HepG2 (cell line): Measurements from ENCODE around the gene DLX6. TPM values are rescaled to one million over a fixed set of nuclear protein-coding genes. Genes with fewer than 3 reads are reported as not detected.

Experiments used
- ATAC-seq: fragments of 200-7000 bp; cut with Tn5 transposase; 3 replicates; pipeline ENCODE4 v1.9.1; 2020; ENCODE audit warnings: mild to moderate bottlenecking, moderate library complexity
- BruUV-seq: library from RNA; stranded (reverse); fragments of 400-500 nt; replicated peaks from 2 replicates; lab custom pipeline; 2021; lab: Mats Ljungman, UMichigan
- CTCF ChIA-PET: fragments of 300-600 bp; formaldehyde crosslinking; extraction: SDS; loops from one replicate; lab custom pipeline; 2021; ENCODE audit warnings: low total read pairs, inconsistent platforms, low intra/inter-chr PET ratio; lab: Yijun Ruan, JAX
- POLR2A ChIA-PET: fragments of 350-600 bp; sonication (Branson Sonifier 250); formaldehyde crosslinking; loops from one replicate; lab custom pipeline; 2020; ENCODE audit warnings: antibody characterized with exemption, inconsistent platforms; lab: Yijun Ruan, JAX
- DNase-seq: peaks from one replicate; pipeline ENCODE4 v3.0.0-alpha.2; 2015; ENCODE audit warnings: low spot score
- FAIRE-seq: peaks from 3 replicates; lab custom pipeline; 2011; peaks lifted over from hg19 to GRCh38; lab: Jason Lieb, UNC
- H2AFZ ChIP-seq: one replicate; pipeline ENCODE4 v1.6.1; 2011; ENCODE audit warnings: low read length, inconsistent platforms
- H3K27ac ChIP-seq: fragments of 300-600 bp; 3 replicates; pipeline ENCODE4 v1.8.0; 2011; ENCODE audit warnings: mixed run types, mild to moderate bottlenecking, mixed read lengths, low read length, inconsistent platforms; ENCODE audit not compliant: insufficient read depth; ENCODE audit errors: extremely low read length
- H3K27me3 ChIP-seq, 2 experiments: fragments of 200-600 bp in 1 of 2; 2 replicates in 1 of 2; 3 replicates in 1 of 2; pipeline versions ENCODE4 v1.6.0 to v1.8.0; 2011; ENCODE audit warnings: low read length in 2 of 2, mild to moderate bottlenecking in 2 of 2, moderate library complexity in 2 of 2, inconsistent platforms in 1 of 2; ENCODE audit not compliant: insufficient read depth in 2 of 2, control insufficient read depth in 1 of 2
- H3K36me3 ChIP-seq, 2 experiments: fragments of 200-600 bp in 1 of 2; replicated peaks in 1 of 2; 2 replicates in 1 of 2; 3 replicates in 1 of 2; pipeline versions ENCODE4 v1.5.1 to v1.8.0; 2011; ENCODE audit warnings: low read length in 2 of 2, inconsistent platforms in 1 of 2; ENCODE audit not compliant: insufficient read depth in 2 of 2, control insufficient read depth in 1 of 2
- H3K4me1 ChIP-seq: 2 replicates; pipeline ENCODE4 v1.5.1; 2012; ENCODE audit warnings: low read length, inconsistent platforms; ENCODE audit not compliant: insufficient read depth
- H3K4me2 ChIP-seq: 2 replicates; pipeline ENCODE4 v1.6.0; 2011; ENCODE audit warnings: low read depth, low read length, inconsistent platforms
- H3K4me3 ChIP-seq, 3 experiments: fragments of 200-600 bp in 1 of 3; sonication (generic), shearing (Covaris generic) in 1 of 3; replicated peaks in 1 of 3; 2 replicates each; pipeline ENCODE4 v1.5.1; 2011 to 2016; ENCODE audit warnings: low read length in 3 of 3, inconsistent platforms in 2 of 3, low read depth in 2 of 3, mild to moderate bottlenecking in 2 of 3, control low read depth in 1 of 3, mixed read lengths in 1 of 3; ENCODE audit not compliant: insufficient read depth in 1 of 3
- H3K79me2 ChIP-seq: one replicate; pipeline ENCODE4 v1.6.1; 2011; ENCODE audit warnings: low read length, inconsistent platforms; ENCODE audit not compliant: insufficient read depth
- H3K9ac ChIP-seq: 2 replicates; pipeline ENCODE4 v1.6.0; 2011; ENCODE audit warnings: mild to moderate bottlenecking, low read depth, low read length, inconsistent platforms; ENCODE audit not compliant: insufficient read depth
- H3K9me3 ChIP-seq: 2 replicates; pipeline ENCODE4 v1.5.1; 2012; ENCODE audit warnings: mild to moderate bottlenecking, low read length
- H4K20me1 ChIP-seq: 2 replicates; pipeline ENCODE4 v1.6.0; 2011; ENCODE audit warnings: inconsistent platforms, mild to moderate bottlenecking, low read length, moderate library complexity; ENCODE audit not compliant: insufficient read depth
- ARNT2 ChIP-seq: sonication (generic); formaldehyde crosslinking; IDR thresholded peaks from 2 replicates; pipeline ENCODE4 v1.8.0; 2022; ENCODE audit warnings: mild to moderate bottlenecking, low read depth, missing genetic modification reagents, moderate library complexity
- CSRNP1 ChIP-seq: sonication (generic); formaldehyde crosslinking; IDR thresholded peaks from 2 replicates; pipeline ENCODE4 v1.8.1; 2023; ENCODE audit warnings: mild to moderate bottlenecking, missing genetic modification reagents
- CTCF ChIP-seq: sonication (generic); formaldehyde crosslinking; IDR thresholded peaks from 2 replicates; pipeline ENCODE4 v1.5.0; 2020; ENCODE audit warnings: mild to moderate bottlenecking, missing genetic modification reagents, moderate library complexity
- HOMEZ ChIP-seq: IDR thresholded peaks from 2 replicates; pipeline ENCODE4 v1.6.1; 2016; ENCODE audit warnings: low read depth
- IRF2 ChIP-seq: IDR thresholded peaks from 2 replicates; pipeline ENCODE4 v1.6.1; 2018; ENCODE audit warnings: missing genetic modification reagents, missing compliant biosample characterization
- MTA1 ChIP-seq: sonication (generic); formaldehyde crosslinking; IDR thresholded peaks from 2 replicates; pipeline ENCODE4 v1.4.0; 2020; ENCODE audit warnings: missing genetic modification reagents, mild to moderate bottlenecking, borderline replicate concordance
- ONECUT2 ChIP-seq: sonication (generic); formaldehyde crosslinking; IDR thresholded peaks from 2 replicates; pipeline ENCODE4 v1.4.0; 2020; ENCODE audit warnings: missing genetic modification reagents
- PAWR ChIP-seq: sonication (generic); formaldehyde crosslinking; IDR thresholded peaks from 2 replicates; pipeline ENCODE4 v1.4.0; 2020; ENCODE audit warnings: missing genetic modification reagents, mild to moderate bottlenecking, borderline replicate concordance
- PBX3 ChIP-seq: sonication (generic); formaldehyde crosslinking; IDR thresholded peaks from 2 replicates; pipeline ENCODE4 v1.8.1; 2023; ENCODE audit warnings: missing genetic modification reagents, inconsistent platforms, borderline replicate concordance
- PPARG ChIP-seq: conservative IDR thresholded peaks from 2 replicates; pipeline ENCODE4 v1.6.1; 2016; ENCODE audit warnings: missing biosample characterization, missing genetic modification reagents
- PRMT3 ChIP-seq: sonication (generic); formaldehyde crosslinking; IDR thresholded peaks from 2 replicates; pipeline ENCODE4 v1.8.1; 2022; ENCODE audit warnings: low read depth, mild to moderate bottlenecking, moderate library complexity, missing genetic modification reagents, borderline replicate concordance
- SIX4 ChIP-seq: sonication (generic); formaldehyde crosslinking; IDR thresholded peaks from 2 replicates; pipeline ENCODE4 v1.4.0; 2020; ENCODE audit warnings: missing genetic modification reagents
- ZNF10 ChIP-seq: sonication (generic); formaldehyde crosslinking; IDR thresholded peaks from 2 replicates; pipeline ENCODE4 v1.4.0; 2020; ENCODE audit warnings: mild to moderate bottlenecking, low read depth, missing genetic modification reagents, borderline replicate concordance
- ZNF547 ChIP-seq: sonication (generic); formaldehyde crosslinking; IDR thresholded peaks from 2 replicates; pipeline ENCODE4 v1.5.1; 2020; ENCODE audit warnings: mild to moderate bottlenecking, missing genetic modification reagents
- ZNF737 ChIP-seq: sonication (generic); formaldehyde crosslinking; IDR thresholded peaks from 2 replicates; pipeline ENCODE4 v1.5.0; 2020; ENCODE audit warnings: missing genetic modification reagents, mild to moderate bottlenecking, borderline replicate concordance
- ZNF850 ChIP-seq: sonication (generic); formaldehyde crosslinking; conservative IDR thresholded peaks from 2 replicates; pipeline ENCODE4 v1.9.0; 2021; ENCODE audit warnings: mild to moderate bottlenecking, missing genetic modification reagents
- WGBS: methylation state at CpG from one replicate; pipeline ENCODE4 v1.1.6; 2017; ENCODE audit warnings: low lambda C conversion rate; 5-methylcytosine and 5-hydroxymethylcytosine counted together
- in situ Hi-C: cut with HindIII; loops from 2 replicates; pipeline ENCODE4 v1.10.0; 2017; ENCODE audit warnings: low pct_unique_long_range_greater_than_20kb; ENCODE audit not compliant: extremely low pct_ligation_motif_present
- intact Hi-C: fragments of 100-400 bp; cut with micrococcal nuclease; formaldehyde crosslinking; loops from one replicate; pipeline ENCODE4 v1.10.0; 2022; ENCODE audit not compliant: unreplicated experiment
- polyA plus RNA-seq, 8 experiments: library from polyadenylated mRNA; depleted of rRNA in 3 of 8; stranded (reverse) in 7 of 8; unstranded in 1 of 8; fragments of >200 nt; fragmentation: Illumina TruSeq in 4 of 8; extraction: Trizol in 4 of 8; gene quantifications; 2 replicates each; pipeline versions ENCODE4 v1.2.1 to v1.2.3, GENCODE V29; 2011 to 2016; ENCODE audit warnings: low read depth in 4 of 8, missing spikeins in 1 of 8, mixed read lengths in 1 of 8; ENCODE audit not compliant: insufficient read depth in 1 of 8
- total RNA-seq, 5 experiments: library from RNA; depleted of rRNA; stranded (reverse); fragments of >200 nt; fragmentation: Illumina TruSeq; extraction: Trizol; gene quantifications; 2 replicates each; pipeline ENCODE4 v1.2.3, GENCODE V29; 2016; ENCODE audit warnings: low read depth in 1 of 5

DLX6 gene
- total and polyA plus RNA-seq, 2 of the 13 experiments (the other 11 are each of a cell fraction or from before 2014, with no cell fraction given): 3.5 to 5.5 TPM

GRCh38 chr7:96997512-96998032 is 7.8 kb upstream of the DLX6 start:
- Histone ChIP-seq H3K4me3 (no peak overlapping the region), H3K4me1 (no peaks in the 10 kb centered on the region), H3K79me2 (no peaks in the 10 kb centered on the region), H3K27ac (no peak overlapping the region), H3K27me3 (no peaks in the 10 kb centered on the region), H3K9ac (no peak overlapping the region), H3K4me2 (no peak overlapping the region), H4K20me1 (no peaks in the 10 kb centered on the region), H3K9me3 (no peaks in the 10 kb centered on the region), H2AFZ (no peak overlapping the region), H3K36me3 (peaks cover 0 to 1% of the 10 kb centered on the region in 2 experiments; a peak in 1 of 5 replicates)
- WGBS: 95% methylated on average over 19 of the region's 23 CpGs
- ATAC-seq: no peak
- BruUV-seq: no TSS peak
- no peak for DNase-seq
- in situ Hi-C loops (no loop called here), intact Hi-C loops (no loop called here)
- no peak for TF ChIP-seq CTCF
- no peak for TF ChIP-seq ONECUT2 (CRISPR knock-in tag)
- no peak for TF ChIP-seq ZNF850
- TF ChIP-seq PAWR (CRISPR knock-in tag): no peak
- no peak for TF ChIP-seq ZNF547 (CRISPR knock-in tag)
- TF ChIP-seq ZNF737 (CRISPR knock-in tag): no peak
- no peak for TF ChIP-seq CSRNP1 (CRISPR knock-in tag)
- no peak for TF ChIP-seq PPARG (CRISPR knock-in tag)
- no peak for TF ChIP-seq PBX3 (CRISPR knock-in tag)
- TF ChIP-seq MTA1 (CRISPR knock-in tag): no peak
- no peak for TF ChIP-seq ARNT2
- TF ChIP-seq HOMEZ (CRISPR knock-in tag): no peak
- no peak for TF ChIP-seq ZNF10 (CRISPR knock-in tag)
- no peak for TF ChIP-seq SIX4 (CRISPR knock-in tag)
- no peak for TF ChIP-seq IRF2 (CRISPR knock-in tag)
- TF ChIP-seq PRMT3 (CRISPR knock-in tag): no peak
- POLR2A ChIA-PET: no interaction called here
- CTCF ChIA-PET: no interaction called here
- no peak for FAIRE-seq
